Activated CD4-positive, CD25-positive, alpha-beta regulatory T cell treated with anti-CD3 and anti-CD28 coated beads, Interleukin-2, amount 50 U/mL, for 24 hours (primary cell): ENCODE results near the gene STK11IP.

Source experiments
- ATAC-seq, 2 donors: fragments of 150-1000 bp; cut with Tn5 transposase; one replicate each; pipeline ENCODE4 v1.10.0; 2021; ENCODE audit warnings: mild to moderate bottlenecking in 1 of 2, moderate library complexity in 1 of 2

The STK11IP gene

GRCh38 chr2:219618733-219619122, 21.1 kb downstream of the STK11IP start:
- ATAC-seq: no peak

- ATAC-seq: no peak
Measured at GRCh38 chr2:219619235-219619634, 21.6 kb downstream of the STK11IP start.

- ATAC-seq: no peak
Measured at GRCh38 chr2:219620546-219620945, 22.9 kb downstream of the STK11IP start.

GRCh38 chr2:219621935-219622334, 24.3 kb downstream of the STK11IP start:
- ATAC-seq: no peak

GRCh38 chr2:219622472-219622871, 24.8 kb downstream of the STK11IP start:
- ATAC-seq: no peak

GRCh38 chr2:219624565-219624964, 26.9 kb downstream of the STK11IP start:
- no peak for ATAC-seq

- ATAC-seq: no peak
Measured at GRCh38 chr2:219625179-219625578, 27.5 kb downstream of the STK11IP start.

- ATAC-seq: no peak
Measured at GRCh38 chr2:219626540-219626939, 28.9 kb downstream of the STK11IP start.

GRCh38 chr2:219627103-219628100, 29.7 kb downstream of the STK11IP start, which contains the start of gene SLC4A3:
TSS of gene SLC4A3 (plus strand) at chr2:219627630. CDS start at chr2:219627993, 363 bp downstream.
- ATAC-seq: peak; percentile 41 to 44

GRCh38 chr2:219628235-219628985, 30.8 kb downstream of the STK11IP start:
- ATAC-seq: no peak

- ATAC-seq: no peak
Measured at GRCh38 chr2:219628986-219629901, 31.6 kb downstream of the STK11IP start.

GRCh38 chr2:219629976-219630695, 32.5 kb downstream of the STK11IP start:
- ATAC-seq: no peak

GRCh38 chr2:219630770-219631405, 33.2 kb downstream of the STK11IP start:
- ATAC-seq: no peak

- ATAC-seq: no peak
Measured at GRCh38 chr2:219631406-219631891, 33.8 kb downstream of the STK11IP start.

- ATAC-seq: no peak
Measured at GRCh38 chr2:219631904-219632759, 34.5 kb downstream of the STK11IP start.

GRCh38 chr2:219632760-219633105, 35.1 kb downstream of the STK11IP start:
- ATAC-seq: no peak

GRCh38 chr2:219633276-219634065, 35.8 kb downstream of the STK11IP start:
- ATAC-seq: no peak

- no peak for ATAC-seq
Measured at GRCh38 chr2:219634171-219634940, 36.7 kb downstream of the STK11IP start.
